GM19438 (cell line): Measurements from ENCODE around the gene MFNG.

Experiments used
- ATAC-seq: cut with Tn5 transposase; IDR thresholded peaks from one replicate; pipeline ENCODE4 v1.9.1; 2021; ENCODE audit warnings: low read depth; ENCODE audit not compliant: unreplicated experiment

The MFNG gene

GRCh38 chr22:37454857-37455686 lies 31.1 kb downstream of the MFNG start:
- no peak for ATAC-seq

GRCh38 chr22:37453696-37454095 lies 32.5 kb downstream of the MFNG start:
- no peak for ATAC-seq

GRCh38 chr22:37451218-37451617 lies 35.0 kb downstream of the MFNG start:
- no peak for ATAC-seq

GRCh38 chr22:37449331-37450001 lies 36.7 kb downstream of the MFNG start:
- ATAC-seq, result no peak

GRCh38 chr22:37448516-37449127 lies 37.6 kb downstream of the MFNG start:
- no peak for ATAC-seq

GRCh38 chr22:37445501-37445900 lies 40.7 kb downstream of the MFNG start:
- no peak for ATAC-seq

- no peak for ATAC-seq
Observed at GRCh38 chr22:37443977-37444376, 42.2 kb downstream of the MFNG start.

GRCh38 chr22:37443086-37443485 lies 43.1 kb downstream of the MFNG start:
- no peak for ATAC-seq

GRCh38 chr22:37442537-37442936 lies 43.6 kb downstream of the MFNG start:
- no peak for ATAC-seq

GRCh38 chr22:37442135-37442534 lies 44.0 kb downstream of the MFNG start:
- no peak for ATAC-seq

- ATAC-seq, result no peak
Observed at GRCh38 chr22:37440875-37441274, 45.3 kb downstream of the MFNG start.

GRCh38 chr22:37439347-37439746 lies 46.8 kb downstream of the MFNG start:
- no peak for ATAC-seq

- ATAC-seq, result no peak
Observed at GRCh38 chr22:37435970-37436603, 50.1 kb downstream of the MFNG start.

GRCh38 chr22:37433786-37434185 lies 52.4 kb downstream of the MFNG start:
- no peak for ATAC-seq

GRCh38 chr22:37432708-37433054 lies 53.5 kb downstream of the MFNG start:
- ATAC-seq, result no peak

GRCh38 chr22:37431801-37432707 lies 54.1 kb downstream of the MFNG start:
- ATAC-seq, result no peak

- ATAC-seq, result no peak
Observed at GRCh38 chr22:37431366-37431765, 54.8 kb downstream of the MFNG start.

- no peak for ATAC-seq
Observed at GRCh38 chr22:37430941-37431340, 55.2 kb downstream of the MFNG start.

- no peak for ATAC-seq
Observed at GRCh38 chr22:37428649-37429586, 57.3 kb downstream of the MFNG start.
